ENCODE measurements around the gene KIF19.
"Not testable (repeated sequence)": the region's sequence is repeated elsewhere in the genome, so short reads cannot be mapped to it uniquely, and the experiment has no call there.

KIF19 gene

GRCh38 chr17:74325743-74326379 is at the start of gene KIF19:
Gene KIF19 (plus strand): TSS chr17:74326226. CDS start chr17:74326350, 124 bp downstream.
- DNase-seq, result peak; percentile 59

GRCh38 chr17:74276541-74277009 is 49.5 kb upstream of the KIF19 start:
- no peak for DNase-seq

- DNase-seq, result no peak
These were observed 48.1 kb upstream of the KIF19 start for GRCh38 chr17:74277935-74278334.

- DNase-seq, result not testable (repeated sequence)
These were observed 46.4 kb upstream of the KIF19 start for GRCh38 chr17:74279617-74280016.

GRCh38 chr17:74280093-74280513 is 45.9 kb upstream of the KIF19 start:
- DNase-seq, result no peak

- no peak for DNase-seq
These were observed 44.2 kb upstream of the KIF19 start for GRCh38 chr17:74281799-74282198.

GRCh38 chr17:74282274-74282586 is 43.8 kb upstream of the KIF19 start:
- not testable (repeated sequence) for DNase-seq

GRCh38 chr17:74282587-74283370 is 43.2 kb upstream of the KIF19 start:
- DNase-seq, result no peak

- DNase-seq, result no peak
These were observed 42.7 kb upstream of the KIF19 start for GRCh38 chr17:74283371-74283673.

- DNase-seq, result no peak
These were observed 38.9 kb upstream of the KIF19 start for GRCh38 chr17:74287031-74287602.

- no peak for DNase-seq
These were observed 37.2 kb upstream of the KIF19 start for GRCh38 chr17:74288785-74289184.

GRCh38 chr17:74289688-74290087 is 36.3 kb upstream of the KIF19 start:
- DNase-seq, result no peak

- DNase-seq, result no peak
These were observed 35.7 kb upstream of the KIF19 start for GRCh38 chr17:74290340-74290739.

GRCh38 chr17:74292495-74292894 is 33.5 kb upstream of the KIF19 start:
- no peak for DNase-seq

- no peak for DNase-seq
These were observed 30.1 kb upstream of the KIF19 start for GRCh38 chr17:74295625-74296547.

- peak; percentile 13 for DNase-seq
These were observed 29.5 kb upstream of the KIF19 start for GRCh38 chr17:74296548-74296936.

- no peak for DNase-seq
These were observed 28.1 kb upstream of the KIF19 start for GRCh38 chr17:74297941-74298340.

- DNase-seq, result no peak
These were observed 27.2 kb upstream of the KIF19 start for GRCh38 chr17:74298778-74299177.

- no peak for DNase-seq
These were observed 26.6 kb upstream of the KIF19 start for GRCh38 chr17:74299226-74300009.

- no peak for DNase-seq
These were observed 22.7 kb upstream of the KIF19 start for GRCh38 chr17:74303305-74303704.

GRCh38 chr17:74304184-74304583 is 21.8 kb upstream of the KIF19 start:
- DNase-seq, result no peak
